Sigmoid colon (tissue), 7 donors: ENCODE data around the gene ERGIC1. TPM values are rescaled to one million over a fixed set of nuclear protein-coding genes. Genes with fewer than 3 reads are reported as not detected.
A peak's percentile ranks its signal among the peaks of the same experiment; 100 is the strongest.

ENCODE experiments used
- DNase-seq: peaks from one replicate; pipeline ENCODE4 v3.0.0-alpha.2; 2019
- H3K27ac ChIP-seq, 4 donors: fragments of 200-600 bp; sonication (generic); one replicate each; pipeline ENCODE4 v1.5.1; 2016 to 2019; ENCODE audit warnings: mild to moderate bottlenecking in 1 of 4
- H3K27me3 ChIP-seq, 3 donors: fragments of 200-600 bp; sonication (generic); one replicate each; pipeline ENCODE4 v1.5.1; 2019; ENCODE audit warnings: mild to moderate bottlenecking in 1 of 3
- H3K36me3 ChIP-seq, 4 donors: fragments of 200-600 bp; sonication (generic); one replicate each; pipeline ENCODE4 v1.5.1; 2016 to 2019
- H3K4me1 ChIP-seq, 4 donors: fragments of 200-600 bp; sonication (generic); one replicate each; pipeline ENCODE4 v1.5.1; 2017 to 2019
- H3K4me3 ChIP-seq, 4 donors: fragments of 200-600 bp; sonication (generic); one replicate each; pipeline ENCODE4 v1.5.1; 2017 to 2019; ENCODE audit warnings: mild to moderate bottlenecking in 2 of 4, moderate library complexity in 1 of 4
- H3K9me3 ChIP-seq, 4 donors: fragments of 200-600 bp in 3 of 4; sonication (generic) in 3 of 4; one replicate each; pipeline versions ENCODE4 v1.5.1 to v1.6.1; 2013 to 2019
- CTCF ChIP-seq, 4 experiments: fragments of 450-650 bp in 3 of 4; fragments of 200-600 bp in 1 of 4; IDR thresholded peaks; one replicate each; pipeline ENCODE4 v1.5.1; 2016 to 2019; ENCODE audit warnings: antibody characterized with exemption in 4 of 4, mild to moderate bottlenecking in 3 of 4, moderate library complexity in 2 of 4
- EP300 ChIP-seq, 4 donors: sonication (generic); formaldehyde crosslinking; IDR thresholded peaks; one replicate each; pipeline ENCODE4 v1.6.1; 2017; ENCODE audit warnings: antibody characterized with exemption in 4 of 4
- POLR2A ChIP-seq, 2 donors: fragments of 450-650 bp; IDR thresholded peaks; one replicate each; pipeline ENCODE4 v1.6.1; 2016; ENCODE audit warnings: antibody characterized with exemption in 2 of 2, mild to moderate bottlenecking in 2 of 2, moderate library complexity in 2 of 2
- POLR2AphosphoS5 ChIP-seq, 4 donors: sonication (generic); formaldehyde crosslinking; IDR thresholded peaks; one replicate each; pipeline ENCODE4 v1.6.1; 2017; ENCODE audit warnings: antibody characterized with exemption in 4 of 4
- whole genome bisulfite sequencing, 2 donors: extraction: QIAGEN DNeasy Blood & Tissue Kit; methylation state at CpG; one replicate each; pipeline ENCODE4 v1.1.7; 2013; 5-methylcytosine and 5-hydroxymethylcytosine counted together
- intact Hi-C: fragments of 100-400 bp; cut with DNase I; formaldehyde crosslinking; loops from one replicate; pipeline ENCODE4 v1.15.1; 2023
- polyA plus RNA-seq, 3 donors: library from polyadenylated mRNA; stranded (reverse); fragments of 200-250 nt; gene quantifications; one replicate each; pipeline ENCODE4 v1.2.3, GENCODE V29; 2013
- total RNA-seq, 4 donors: library from RNA; depleted of rRNA; stranded (reverse); fragments of >200 nt; gene quantifications; one replicate each; pipeline ENCODE4 v1.1.0, GENCODE V29; 2016
- donor health status: healthy with polysubstance abuse.
- donor health status: Bipolar disorder and iron deficiency.
- donor health status: healthy.

Gene ERGIC1
- total and polyA plus RNA-seq, 7 donors, result 80.6 to 160 (median 117) TPM

DNA sequence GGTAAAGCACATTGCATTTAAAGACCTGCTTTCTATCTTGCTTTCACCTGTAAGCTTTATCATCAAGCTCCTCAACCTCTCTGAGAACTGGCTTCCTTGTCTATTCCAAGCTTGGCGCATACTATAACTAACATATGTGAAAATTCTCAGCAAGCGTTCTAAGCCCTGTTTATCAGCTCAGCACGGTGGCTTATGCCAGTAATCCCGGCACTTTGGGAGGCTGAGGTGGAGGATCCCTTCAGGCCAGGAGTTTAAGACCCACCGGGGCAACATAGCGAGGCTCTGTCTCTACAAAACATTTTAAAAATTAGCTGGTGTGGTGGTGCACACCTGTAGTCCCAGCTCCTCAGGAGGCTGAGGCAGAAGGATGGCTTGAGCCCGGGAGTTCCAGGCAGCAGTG is 147.9 kb downstream of the ERGIC1 start:
- TF ChIP-seq CTCF (IDR thresholded peaks at IDR 0.05) (no peak), POLR2AphosphoS5 (IDR thresholded peaks at IDR 0.05) (no peak), EP300 (IDR thresholded peaks at IDR 0.05) (no peak), POLR2A (IDR thresholded peaks at IDR 0.05) (no peak)
- Histone ChIP-seq H3K4me1 (peaks cover 0 to 29% (median 18%) of the 10 kb centered on the region in 4 donors), H3K36me3 (peaks cover 0 to 9% (median under 1%) of the 10 kb centered on the region in 4 donors), H3K9me3 (no peaks in the 10 kb centered on the region), H3K27me3 (no peaks in the 10 kb centered on the region), H3K4me3 (no peak overlapping the region), H3K27ac (no peak overlapping the region)
- 92% methylated on average over 7 of the region's 7 CpGs for WGBS, 2 donors
- DNase-seq, result no peak
- intact Hi-C loops, result loop anchor here (10.0 kb wide), 1 partner anchor 303 kb away; no protein-coding TSS in a partner anchor

- DNase-seq, result peak; percentile 99
- intact Hi-C loops, result loop anchor here (1.0 to 10.0 kb wide), 3 partner anchors 74 to 301 kb away; partner anchors contain the start of gene BNIP1
- TF ChIP-seq CTCF (IDR thresholded peaks at IDR 0.05), result no peak
- peak; percentile 95 to 98 (median 96) for TF ChIP-seq POLR2AphosphoS5 (IDR thresholded peaks at IDR 0.05)
- peak in 1 of 4 donors; percentile 42 for TF ChIP-seq EP300 (IDR thresholded peaks at IDR 0.05)
- TF ChIP-seq POLR2A (IDR thresholded peaks at IDR 0.05), result peak; percentile 78 to 80
- 0 to 1% methylated on average over 49 of the region's 49 CpGs for WGBS, 2 donors
- Histone ChIP-seq H3K36me3 (peaks cover 0 to 27% (median 1%) of the 10 kb centered on the region in 4 donors), H3K9me3 (no peaks in the 10 kb centered on the region), H3K4me3 (peak within 1 kb of the TSS; percentile 78 to 97 (median 88)), H3K27ac (peak within 1 kb of the TSS; percentile 93 to 97 (median 96)), H3K27me3 (no peaks in the 10 kb centered on the region), H3K4me1 (peaks cover 0 to 29% (median 18%) of the 10 kb centered on the region in 4 donors)
These were observed 149.6 kb downstream of the ERGIC1 start, which contains the start of gene ATP6V0E1 for GRCh38 chr5:172983542-172984243. Gene ATP6V0E1 (plus strand): TSS chr5:172983771. CDS start chr5:172983861, 90 bp downstream.

GRCh38 chr5:172984244-172984953 is 150.3 kb downstream of the ERGIC1 start:
- no peaks in the 10 kb centered on the region for H3K27me3 ChIP-seq
- 0 to 1% methylated on average over 15 of the region's 15 CpGs for WGBS, 2 donors
- TF ChIP-seq EP300 (IDR thresholded peaks at IDR 0.05) (no peak), POLR2AphosphoS5 (IDR thresholded peaks at IDR 0.05) (peak; percentile 38 to 57 (median 50)), POLR2A (IDR thresholded peaks at IDR 0.05) (no peak), CTCF (IDR thresholded peaks at IDR 0.05) (peak in 1 of 4 experiments; percentile 43)
- DNase-seq, result peak; percentile 93
- peaks cover 0 to 31% (median 1%) of the 10 kb centered on the region in 4 donors for H3K36me3 ChIP-seq
- H3K4me3 ChIP-seq, result peak overlapping the region; percentile 78 to 97 (median 88)
- intact Hi-C loops, result loop anchor here (1.0 to 10.0 kb wide), 3 partner anchors 73 to 300 kb away; partner anchors contain the start of gene BNIP1
- H3K9me3 ChIP-seq, result no peaks in the 10 kb centered on the region
- peak overlapping the region; percentile 93 to 97 (median 96) for H3K27ac ChIP-seq
- peaks cover 0 to 29% (median 18%) of the 10 kb centered on the region in 4 donors for H3K4me1 ChIP-seq

DNA sequence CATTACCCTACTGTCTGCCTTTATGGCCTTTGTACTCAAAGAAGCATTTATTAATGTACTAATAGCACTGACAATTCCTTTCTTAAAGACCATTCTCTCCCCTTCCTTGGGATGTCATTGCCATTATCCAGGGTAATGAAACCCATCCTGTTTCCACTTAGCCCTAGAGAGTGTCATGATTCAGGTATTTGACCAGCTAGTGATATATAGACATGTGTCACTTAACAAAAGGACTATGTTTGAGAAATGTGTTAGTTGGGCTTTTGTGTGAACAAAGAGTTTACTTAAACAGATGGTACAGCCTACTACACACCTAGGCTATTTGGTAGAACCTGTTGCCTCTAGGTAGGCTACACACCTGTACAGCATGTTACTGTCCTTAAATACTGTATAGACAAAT is 151.5 kb downstream of the ERGIC1 start:
- no peak for DNase-seq
- no peaks in the 10 kb centered on the region for H3K27me3 ChIP-seq
- TF ChIP-seq CTCF (IDR thresholded peaks at IDR 0.05) (no peak), POLR2A (IDR thresholded peaks at IDR 0.05) (no peak), EP300 (IDR thresholded peaks at IDR 0.05) (no peak), POLR2AphosphoS5 (IDR thresholded peaks at IDR 0.05) (no peak)
- H3K4me1 ChIP-seq, result peaks cover 0 to 37% (median 18%) of the 10 kb centered on the region in 4 donors
- peak overlapping the region in 1 of 4 donors; percentile 78 for H3K4me3 ChIP-seq
- peaks cover 0 to 39% (median 1%) of the 10 kb centered on the region in 4 donors for H3K36me3 ChIP-seq
- H3K27ac ChIP-seq, result peak overlapping the region in 2 of 4 donors; percentile 12 to 97
- H3K9me3 ChIP-seq, result no peaks in the 10 kb centered on the region
- intact Hi-C loops, result loop anchor here (2.0 to 10.0 kb wide), 2 partner anchors 159 to 299 kb away; partner anchors contain the start of gene BNIP1
